Kidney tubule cell (primary cell): ENCODE data around the gene STYXL1.
A peak's percentile ranks its signal among the peaks of the same experiment; 100 is the strongest.
"Not testable (repeated sequence)": the region's sequence is repeated elsewhere in the genome, so short reads cannot be mapped to it uniquely, and the experiment has no call there.

Experiments used
- DNase-seq: peaks from one replicate; pipeline ENCODE4 v3.0.0-alpha.2; 2018; ENCODE audit warnings: low spot score

STYXL1 gene

GRCh38 chr7:76037310-76037709, 10.5 kb downstream of the STYXL1 start:
- DNase-seq, result peak; percentile 82

- DNase-seq, result no peak
Measured at GRCh38 chr7:76031964-76032363, 15.8 kb downstream of the STYXL1 start.

GRCh38 chr7:76029682-76030081, 18.1 kb downstream of the STYXL1 start:
- DNase-seq, result not testable (repeated sequence)

- DNase-seq, result no peak
Measured at GRCh38 chr7:76023002-76023401, 24.8 kb downstream of the STYXL1 start.

- DNase-seq, result no peak
Measured at GRCh38 chr7:76022026-76022780, 25.6 kb downstream of the STYXL1 start.

GRCh38 chr7:76020031-76020714, 27.6 kb downstream of the STYXL1 start:
- peak; percentile 67 for DNase-seq

- DNase-seq, result not testable (repeated sequence)
Measured at GRCh38 chr7:76018520-76018919, 29.3 kb downstream of the STYXL1 start.

GRCh38 chr7:76016191-76016947, 31.4 kb downstream of the STYXL1 start:
- DNase-seq, result no peak

GRCh38 chr7:76011442-76011861, 36.3 kb downstream of the STYXL1 start:
- no peak for DNase-seq

- DNase-seq, result no peak
Measured at GRCh38 chr7:76009672-76010600, 37.9 kb downstream of the STYXL1 start.

- DNase-seq, result no peak
Measured at GRCh38 chr7:76008156-76008687, 39.6 kb downstream of the STYXL1 start.

- not testable (repeated sequence) for DNase-seq
Measured at GRCh38 chr7:76005004-76005403, 42.8 kb downstream of the STYXL1 start.

GRCh38 chr7:76003351-76003750, 44.4 kb downstream of the STYXL1 start:
- DNase-seq, result no peak

GRCh38 chr7:76002822-76003221, 45.0 kb downstream of the STYXL1 start:
- DNase-seq, result no peak

- no peak for DNase-seq
Measured at GRCh38 chr7:76002139-76002538, 45.7 kb downstream of the STYXL1 start.

GRCh38 chr7:76000566-76000965, 47.2 kb downstream of the STYXL1 start:
- DNase-seq, result no peak

GRCh38 chr7:75998038-75998437, 49.8 kb downstream of the STYXL1 start:
- DNase-seq, result no peak

- no peak for DNase-seq
Measured at GRCh38 chr7:75996476-75996875, 51.3 kb downstream of the STYXL1 start.

- no peak for DNase-seq
Measured at GRCh38 chr7:75995996-75996395, 51.8 kb downstream of the STYXL1 start.

GRCh38 chr7:75995052-75995471, 52.7 kb downstream of the STYXL1 start:
- no peak for DNase-seq

- peak; percentile 92 for DNase-seq
Measured at GRCh38 chr7:75994388-75995051, 53.3 kb downstream of the STYXL1 start, which contains the start of gene TMEM120A. TSS of gene TMEM120A (minus strand) at chr7:75994595. CDS start at chr7:75994570, 25 bp downstream.
